Measurements from ENCODE around the gene PRR5L. TPM values are rescaled to one million over a fixed set of nuclear protein-coding genes. Genes with fewer than 3 reads are reported as not detected.
"Not testable (repeated sequence)": the region's sequence is repeated elsewhere in the genome, so short reads cannot be mapped to it uniquely, and the experiment has no call there.

Gene PRR5L
- total RNA-seq, 2 donors from 2014 or later = 172 to 533 TPM

GRCh38 chr11:36324956-36325355, 28.9 kb downstream of the PRR5L start:
- DNase-seq (ENCODE audit: low spot score); ATAC-seq; H3K9me3 Mint-ChIP-seq; H3K4me3 Mint-ChIP-seq; H3K4me1 Mint-ChIP-seq (ENCODE audit: low read depth in 2 of 2); H3K36me3 Mint-ChIP-seq; H3K27ac Mint-ChIP-seq; H3K27me3 Mint-ChIP-seq: not testable (repeated sequence)

DNA sequence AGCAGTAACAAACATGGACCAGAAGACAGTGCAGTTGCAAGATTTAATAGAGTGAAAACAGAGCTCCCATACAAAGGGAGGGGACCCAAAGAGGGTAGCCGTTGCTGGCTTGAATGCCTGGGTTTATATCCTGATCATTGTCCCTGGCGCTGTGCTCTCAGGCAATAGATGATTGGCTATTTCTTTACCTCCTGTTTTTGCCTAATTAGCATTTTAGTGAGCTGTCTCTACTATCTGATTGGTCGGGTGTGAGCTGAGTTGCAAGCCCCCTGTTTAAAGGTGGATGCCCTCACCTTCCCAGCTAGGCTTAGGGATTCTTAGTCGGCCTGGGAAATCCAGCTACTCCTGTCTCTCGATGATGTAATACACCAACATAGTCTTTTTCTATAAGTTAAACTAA, 29.3 kb downstream of the PRR5L start:
- not testable (repeated sequence) for ATAC-seq; DNase-seq (ENCODE audit: low spot score); H3K36me3 Mint-ChIP-seq; H3K27me3 Mint-ChIP-seq; H3K4me3 Mint-ChIP-seq; H3K27ac Mint-ChIP-seq; H3K4me1 Mint-ChIP-seq (ENCODE audit: low read depth in 2 of 2); H3K9me3 Mint-ChIP-seq

DNA sequence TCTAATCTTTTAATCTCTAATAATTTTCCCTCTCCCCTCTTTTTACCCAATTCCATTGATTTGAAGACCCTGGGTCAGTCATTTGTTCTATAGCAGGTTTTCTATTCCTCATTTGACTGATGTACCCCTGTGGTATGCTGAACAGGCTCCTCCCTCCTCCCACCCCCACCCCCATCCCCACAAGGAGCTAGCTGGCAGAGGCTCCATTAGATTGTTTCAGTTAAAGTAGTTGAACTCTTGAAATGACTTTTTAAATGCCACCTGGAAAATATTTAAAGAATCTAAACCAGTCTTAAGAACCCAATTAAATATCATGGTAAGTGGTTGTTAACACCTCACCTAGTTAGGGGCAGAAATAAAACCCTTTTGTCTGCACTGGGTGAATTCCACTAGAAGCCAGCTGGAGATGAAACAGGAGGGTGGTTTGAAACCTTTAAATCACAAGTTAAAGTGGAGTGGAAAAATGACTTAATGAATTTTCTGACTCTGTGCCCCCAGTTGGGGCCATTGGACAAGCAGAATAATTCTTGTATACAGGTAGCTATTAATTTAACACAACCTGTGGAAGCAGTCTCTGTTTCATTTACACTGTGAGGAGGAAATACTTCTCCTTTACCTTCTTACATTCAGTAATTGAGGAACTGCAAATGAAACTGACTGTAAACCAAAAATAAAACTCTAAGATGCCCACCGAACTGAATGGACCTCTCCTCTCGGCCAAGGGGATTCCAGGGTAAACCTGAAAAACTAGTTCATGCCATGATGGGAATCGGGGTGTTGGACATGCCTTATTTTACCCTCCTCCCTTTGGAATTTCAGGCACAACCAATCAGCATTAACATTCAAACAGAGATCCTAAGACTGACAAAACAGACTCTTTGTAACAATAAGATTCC, 30.7 kb downstream of the PRR5L start:
- ATAC-seq (no peak), DNase-seq (ENCODE audit: low spot score) (no peak)
- H3K4me1 Mint-ChIP-seq (ENCODE audit: low read depth in 2 of 2) = no peaks in the 10 kb centered on the region
- no peak overlapping the region for H3K4me3 Mint-ChIP-seq
- no peaks in the 10 kb centered on the region for H3K36me3 Mint-ChIP-seq
- no peaks in the 10 kb centered on the region for H3K9me3 Mint-ChIP-seq
- no peak overlapping the region for H3K27ac Mint-ChIP-seq
- no peaks in the 10 kb centered on the region for H3K27me3 Mint-ChIP-seq

DNA sequence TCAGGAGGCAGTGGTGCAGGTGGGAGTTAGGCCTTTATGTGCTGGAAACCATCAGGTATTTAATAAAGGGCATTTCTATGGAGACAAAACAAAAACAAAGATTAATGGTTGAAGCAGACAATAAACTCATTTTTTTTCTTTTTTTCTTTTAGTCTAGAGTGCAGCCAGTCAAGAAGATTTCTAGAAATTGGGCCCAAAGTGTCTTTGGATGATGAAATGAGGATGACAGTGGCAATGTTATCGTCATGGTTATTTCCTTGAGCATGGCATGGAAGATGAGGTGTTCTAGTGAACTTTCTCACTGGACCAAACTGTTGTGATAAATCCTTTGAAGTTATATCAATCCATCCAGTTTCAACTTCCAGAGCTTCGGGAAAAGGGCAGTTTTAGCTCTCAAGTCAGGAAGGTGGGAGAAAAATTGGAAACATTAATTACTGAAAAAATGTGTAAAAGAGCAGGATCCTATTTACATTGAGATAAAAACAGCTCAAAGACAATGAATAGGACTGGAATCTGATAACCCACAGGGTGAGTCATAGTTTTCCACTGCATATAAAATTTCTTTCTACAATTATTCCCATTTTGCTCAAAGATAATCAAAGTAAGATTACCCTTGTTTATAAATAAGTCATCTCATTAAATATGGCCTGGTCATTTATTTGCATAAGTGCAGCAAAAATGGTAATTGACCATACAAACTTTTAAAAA, 33.0 kb downstream of the PRR5L start:
- Mint-ChIP-seq H3K27ac (no peak overlapping the region), H3K4me3 (no peak overlapping the region), H3K9me3 (no peaks in the 10 kb centered on the region), H3K27me3 (peaks cover 0 to 5% of the 10 kb centered on the region in 2 donors), H3K36me3 (no peaks in the 10 kb centered on the region), H3K4me1 (ENCODE audit: low read depth in 2 of 2) (peaks cover 0 to 3% of the 10 kb centered on the region in 2 donors)
- no peak for ATAC-seq
- DNase-seq (ENCODE audit: low spot score) = no peak

DNA sequence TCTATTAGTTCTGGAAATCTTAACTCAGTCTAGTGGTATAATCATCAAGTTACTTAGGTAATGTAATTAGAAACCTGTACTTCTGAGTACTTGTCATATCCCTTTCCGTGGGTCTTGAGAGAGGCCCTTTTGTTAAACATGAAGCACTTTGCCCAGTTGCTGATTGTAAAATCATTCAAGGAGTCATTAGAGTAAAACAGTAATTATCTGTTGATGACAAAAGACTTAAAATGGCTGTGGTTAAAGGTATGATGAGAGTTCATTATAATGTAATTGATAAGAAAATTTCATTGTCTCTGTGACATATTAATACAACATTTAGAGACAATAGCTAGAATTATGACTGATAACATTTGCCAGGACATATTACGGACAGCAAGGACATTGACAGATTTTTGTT, 34.3 kb downstream of the PRR5L start:
- DNase-seq (ENCODE audit: low spot score) (no peak), ATAC-seq (no peak)
- Mint-ChIP-seq H3K36me3 (no peaks in the 10 kb centered on the region), H3K4me1 (ENCODE audit: low read depth in 2 of 2) (peaks cover 0 to 3% of the 10 kb centered on the region in 2 donors), H3K9me3 (no peaks in the 10 kb centered on the region), H3K27ac (no peak overlapping the region), H3K27me3 (peaks cover 0 to 5% of the 10 kb centered on the region in 2 donors), H3K4me3 (no peak overlapping the region)

- DNase-seq (ENCODE audit: low spot score) = no peak
- Mint-ChIP-seq H3K36me3 (no peaks in the 10 kb centered on the region), H3K27ac (no peak overlapping the region), H3K9me3 (no peaks in the 10 kb centered on the region), H3K4me1 (ENCODE audit: low read depth in 2 of 2) (peaks cover 3% of the 10 kb centered on the region in 2 donors), H3K27me3 (peaks cover 0 to 5% of the 10 kb centered on the region in 2 donors), H3K4me3 (no peak overlapping the region)
- no peak for ATAC-seq
Observed at GRCh38 chr11:36333468-36333867, 37.4 kb downstream of the PRR5L start.

- peaks cover 3% of the 10 kb centered on the region in 2 donors for H3K4me1 Mint-ChIP-seq (ENCODE audit: low read depth in 2 of 2)
- H3K27ac Mint-ChIP-seq = no peak overlapping the region
- H3K4me3 Mint-ChIP-seq = no peak overlapping the region
- no peak for DNase-seq (ENCODE audit: low spot score)
- peaks cover 0 to 5% of the 10 kb centered on the region in 2 donors for H3K27me3 Mint-ChIP-seq
- ATAC-seq = no peak
- no peaks in the 10 kb centered on the region for H3K36me3 Mint-ChIP-seq
- H3K9me3 Mint-ChIP-seq = no peaks in the 10 kb centered on the region
Observed at GRCh38 chr11:36333897-36334296, 37.8 kb downstream of the PRR5L start.

DNA sequence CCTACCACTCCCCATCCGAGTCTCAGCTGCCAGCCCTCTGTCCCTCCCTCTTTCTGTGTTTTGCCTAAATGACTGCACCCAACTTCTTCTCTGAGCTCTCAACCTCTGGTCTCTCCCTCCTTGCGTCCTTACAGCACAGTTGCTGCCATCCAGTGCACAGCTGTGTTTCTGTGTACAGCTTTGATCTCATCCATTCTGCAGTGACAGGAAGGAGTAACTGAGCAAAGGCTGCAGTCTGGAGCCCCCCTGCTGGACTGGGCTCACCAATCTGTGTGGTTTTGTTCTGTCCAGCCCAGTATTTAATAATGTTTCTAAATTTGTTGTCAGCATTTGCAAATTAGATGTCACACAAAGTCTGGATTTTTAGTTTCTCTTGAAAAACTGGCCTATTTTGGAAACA, 43.8 kb downstream of the PRR5L start:
- H3K4me1 Mint-ChIP-seq (ENCODE audit: low read depth in 2 of 2) = peaks cover 0 to 20% of the 10 kb centered on the region in 2 donors
- H3K4me3 Mint-ChIP-seq = no peak overlapping the region
- peak overlapping the region in 1 of 2 donors; percentile 66 for H3K27ac Mint-ChIP-seq
- DNase-seq (ENCODE audit: low spot score) (no peak), ATAC-seq (no peak)
- no peaks in the 10 kb centered on the region for H3K9me3 Mint-ChIP-seq
- peaks cover 2 to 3% of the 10 kb centered on the region in 2 donors for H3K27me3 Mint-ChIP-seq
- H3K36me3 Mint-ChIP-seq = no peaks in the 10 kb centered on the region

GRCh38 chr11:36340897-36341296, 44.8 kb downstream of the PRR5L start:
- Mint-ChIP-seq H3K4me3 (no peak overlapping the region), H3K4me1 (ENCODE audit: low read depth in 2 of 2) (peaks cover 0 to 24% of the 10 kb centered on the region in 2 donors), H3K9me3 (no peaks in the 10 kb centered on the region), H3K27me3 (peaks cover 2 to 6% of the 10 kb centered on the region in 2 donors), H3K27ac (no peak overlapping the region), H3K36me3 (no peaks in the 10 kb centered on the region)
- DNase-seq (ENCODE audit: low spot score) = no peak
- ATAC-seq = no peak

GRCh38 chr11:36341915-36342314, 45.8 kb downstream of the PRR5L start:
- Mint-ChIP-seq H3K27ac (no peak overlapping the region), H3K27me3 (peaks cover 2 to 6% of the 10 kb centered on the region in 2 donors), H3K4me3 (no peak overlapping the region), H3K36me3 (no peaks in the 10 kb centered on the region), H3K4me1 (ENCODE audit: low read depth in 2 of 2) (peaks cover 3 to 28% of the 10 kb centered on the region in 2 donors), H3K9me3 (no peaks in the 10 kb centered on the region)
- no peak for ATAC-seq
- no peak for DNase-seq (ENCODE audit: low spot score)

GRCh38 chr11:36342327-36342726, 46.2 kb downstream of the PRR5L start:
- ATAC-seq (no peak), DNase-seq (ENCODE audit: low spot score) (no peak)
- Mint-ChIP-seq H3K27me3 (peaks cover 2 to 6% of the 10 kb centered on the region in 2 donors), H3K9me3 (no peaks in the 10 kb centered on the region), H3K27ac (no peak overlapping the region), H3K4me3 (no peak overlapping the region), H3K36me3 (no peaks in the 10 kb centered on the region), H3K4me1 (ENCODE audit: low read depth in 2 of 2) (peaks cover 7 to 32% of the 10 kb centered on the region in 2 donors)

DNA sequence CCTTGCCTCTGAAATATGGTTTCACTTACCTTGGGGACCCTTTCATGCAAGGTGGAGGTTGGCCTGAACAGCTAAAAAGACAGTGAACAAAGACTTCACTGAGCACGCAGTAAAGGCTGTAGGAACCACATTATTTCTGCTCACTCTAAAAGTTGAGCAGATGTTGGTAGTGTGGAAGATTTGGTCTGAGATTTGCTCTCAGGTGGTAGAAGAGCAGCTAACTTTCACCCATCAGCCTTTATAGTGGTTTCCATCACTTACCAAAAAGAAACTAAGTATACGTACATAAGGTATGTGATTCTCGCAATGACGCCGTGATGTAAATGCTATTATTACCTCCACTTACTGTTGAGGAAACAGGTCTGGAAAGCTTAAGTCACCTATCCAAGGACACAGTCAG, 47.3 kb downstream of the PRR5L start:
- Mint-ChIP-seq H3K4me3 (no peak overlapping the region), H3K27me3 (peaks cover 2 to 6% of the 10 kb centered on the region in 2 donors), H3K4me1 (ENCODE audit: low read depth in 2 of 2) (peaks cover 15 to 39% of the 10 kb centered on the region in 2 donors), H3K27ac (no peak overlapping the region), H3K9me3 (no peaks in the 10 kb centered on the region), H3K36me3 (no peaks in the 10 kb centered on the region)
- DNase-seq (ENCODE audit: low spot score) (no peak), ATAC-seq (no peak)

GRCh38 chr11:36345084-36345511, 49.0 kb downstream of the PRR5L start:
- Mint-ChIP-seq H3K27me3 (peaks cover 2 to 6% of the 10 kb centered on the region in 2 donors), H3K9me3 (peaks cover 3% of the 10 kb centered on the region), H3K4me1 (ENCODE audit: low read depth in 2 of 2) (peaks cover 24 to 43% of the 10 kb centered on the region in 2 donors), H3K27ac (peak overlapping the region in 1 of 2 donors; percentile 44), H3K4me3 (no peak overlapping the region), H3K36me3 (no peaks in the 10 kb centered on the region)
- ATAC-seq (no peak), DNase-seq (ENCODE audit: low spot score) (no peak)

- DNase-seq (ENCODE audit: low spot score) (no peak), ATAC-seq (no peak)
- peak overlapping the region in 1 of 2 donors; percentile 44 for H3K27ac Mint-ChIP-seq
- H3K4me1 Mint-ChIP-seq (ENCODE audit: low read depth in 2 of 2) = peaks cover 29 to 43% of the 10 kb centered on the region in 2 donors
- no peaks in the 10 kb centered on the region for H3K36me3 Mint-ChIP-seq
- H3K9me3 Mint-ChIP-seq = peaks cover 5% of the 10 kb centered on the region
- H3K27me3 Mint-ChIP-seq = peaks cover 2 to 6% of the 10 kb centered on the region in 2 donors
- H3K4me3 Mint-ChIP-seq = no peak overlapping the region
Observed at GRCh38 chr11:36345535-36346141, 49.5 kb downstream of the PRR5L start.
